Esophagus squamous epithelium (tissue), 4 donors: ENCODE measurements around the gene DCAF5.

Source experiments
- POLR2A ChIP-seq, 4 donors: fragments of 450-650 bp; IDR thresholded peaks; one replicate each; pipeline ENCODE4 v1.6.1; 2017; ENCODE audit warnings: antibody characterized with exemption in 4 of 4, mild to moderate bottlenecking in 4 of 4, moderate library complexity in 3 of 4
- TF ChIP-seq, protein P1 (sequence below), 6 experiments: fragments of 450-650 bp in 4 of 6; fragments of 200-600 bp in 2 of 6; sonication (generic) in 2 of 6; IDR thresholded peaks; one replicate each; pipeline ENCODE4 v1.5.1; 2016 to 2019; ENCODE audit warnings: antibody characterized with exemption in 6 of 6, mild to moderate bottlenecking in 4 of 6, moderate library complexity in 4 of 6

DNA sequence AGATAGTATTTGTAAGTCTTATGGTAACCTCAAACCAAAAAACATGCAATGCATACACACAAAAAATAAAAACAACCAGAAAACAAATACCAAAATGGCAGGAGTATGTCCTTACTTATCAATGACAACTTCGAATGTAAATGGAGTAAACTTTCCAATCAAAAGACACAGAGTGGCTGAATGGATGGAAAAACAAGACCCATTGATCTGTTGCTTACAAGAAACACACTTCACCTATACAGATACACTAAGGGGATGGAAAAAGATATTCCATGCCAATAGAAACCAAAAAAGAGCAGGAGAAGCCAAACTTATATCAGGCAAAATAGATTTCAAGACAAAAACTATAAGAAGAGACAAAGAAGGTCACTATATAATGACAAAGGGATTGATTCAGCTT is 8.7 kb upstream of the DCAF5 start:
- TF ChIP-seq, protein P1, sequence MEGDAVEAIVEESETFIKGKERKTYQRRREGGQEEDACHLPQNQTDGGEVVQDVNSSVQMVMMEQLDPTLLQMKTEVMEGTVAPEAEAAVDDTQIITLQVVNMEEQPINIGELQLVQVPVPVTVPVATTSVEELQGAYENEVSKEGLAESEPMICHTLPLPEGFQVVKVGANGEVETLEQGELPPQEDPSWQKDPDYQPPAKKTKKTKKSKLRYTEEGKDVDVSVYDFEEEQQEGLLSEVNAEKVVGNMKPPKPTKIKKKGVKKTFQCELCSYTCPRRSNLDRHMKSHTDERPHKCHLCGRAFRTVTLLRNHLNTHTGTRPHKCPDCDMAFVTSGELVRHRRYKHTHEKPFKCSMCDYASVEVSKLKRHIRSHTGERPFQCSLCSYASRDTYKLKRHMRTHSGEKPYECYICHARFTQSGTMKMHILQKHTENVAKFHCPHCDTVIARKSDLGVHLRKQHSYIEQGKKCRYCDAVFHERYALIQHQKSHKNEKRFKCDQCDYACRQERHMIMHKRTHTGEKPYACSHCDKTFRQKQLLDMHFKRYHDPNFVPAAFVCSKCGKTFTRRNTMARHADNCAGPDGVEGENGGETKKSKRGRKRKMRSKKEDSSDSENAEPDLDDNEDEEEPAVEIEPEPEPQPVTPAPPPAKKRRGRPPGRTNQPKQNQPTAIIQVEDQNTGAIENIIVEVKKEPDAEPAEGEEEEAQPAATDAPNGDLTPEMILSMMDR (IDR thresholded peaks at IDR 0.05), result no peak
- no peak for TF ChIP-seq POLR2A (IDR thresholded peaks at IDR 0.05)
